Astrocyte (in vitro differentiated cells and primary cell): ENCODE results near the gene MYO9A. TPM values are rescaled to one million over a fixed set of nuclear protein-coding genes. Genes with fewer than 3 reads are reported as not detected.
A peak's percentile ranks its signal among the peaks of the same experiment; 100 is the strongest.

ENCODE experiments used
- DNase-seq: peaks from one replicate; pipeline ENCODE4 v3.0.0-alpha.2; 2010; ENCODE audit warnings: low read depth
- FAIRE-seq: peaks from 2 replicates; lab custom pipeline; 2011; peaks lifted over from hg19 to GRCh38; lab: Jason Lieb, UNC
- H2AFZ ChIP-seq: 2 replicates; pipeline ENCODE4 v1.6.0; 2012; ENCODE audit warnings: low read depth, low read length, inconsistent platforms
- H3K27ac ChIP-seq: 2 replicates; pipeline ENCODE4 v1.5.1; 2011; ENCODE audit warnings: low read depth, low read length, inconsistent platforms
- H3K27me3 ChIP-seq: 2 replicates; pipeline ENCODE4 v1.6.0; 2011; ENCODE audit warnings: low read length, inconsistent platforms; ENCODE audit not compliant: insufficient read depth
- H3K36me3 ChIP-seq: 2 replicates; pipeline ENCODE4 v1.5.1; 2011; ENCODE audit warnings: low read length, inconsistent platforms; ENCODE audit not compliant: insufficient read depth
- H3K4me1 ChIP-seq: 2 replicates; pipeline ENCODE4 v1.5.1; 2011; ENCODE audit warnings: low read length, inconsistent platforms; ENCODE audit not compliant: insufficient read depth
- H3K4me2 ChIP-seq: 2 replicates; pipeline ENCODE4 v1.6.0; 2012; ENCODE audit warnings: low read length, inconsistent platforms
- H3K4me3 ChIP-seq: 2 replicates; pipeline ENCODE4 v1.5.1; 2011; ENCODE audit warnings: low read depth, mild to moderate bottlenecking, low read length, inconsistent platforms; ENCODE audit not compliant: insufficient read depth
- H3K79me2 ChIP-seq: 2 replicates; pipeline ENCODE4 v1.6.0; 2012; ENCODE audit warnings: mild to moderate bottlenecking, low read length, inconsistent platforms; ENCODE audit not compliant: insufficient read depth
- H3K9ac ChIP-seq: 2 replicates; pipeline ENCODE4 v1.6.0; 2012; ENCODE audit warnings: mild to moderate bottlenecking, low read length, inconsistent platforms
- H3K9me3 ChIP-seq: 2 replicates; pipeline ENCODE4 v1.5.1; 2012; ENCODE audit warnings: low read depth, mild to moderate bottlenecking, low read length, inconsistent platforms; ENCODE audit not compliant: insufficient read depth
- H4K20me1 ChIP-seq: 2 replicates; pipeline ENCODE4 v1.6.0; 2012; ENCODE audit warnings: low read length, inconsistent platforms; ENCODE audit not compliant: insufficient read depth
- H3K27ac Mint-ChIP-seq: one replicate; pipeline ENCODE4 v1.8.0; 2021; ENCODE audit warnings: mild to moderate bottlenecking, mixed read lengths; ENCODE audit not compliant: unreplicated experiment
- H3K27me3 Mint-ChIP-seq: one replicate; pipeline ENCODE4 v1.8.0; 2021; ENCODE audit warnings: low read depth, mixed read lengths; ENCODE audit not compliant: unreplicated experiment
- H3K36me3 Mint-ChIP-seq: one replicate; pipeline ENCODE4 v1.8.0; 2021; ENCODE audit warnings: low read depth, mixed read lengths; ENCODE audit not compliant: unreplicated experiment
- H3K4me1 Mint-ChIP-seq: one replicate; pipeline ENCODE4 v1.8.0; 2021; ENCODE audit warnings: low read depth, mixed read lengths; ENCODE audit not compliant: unreplicated experiment
- H3K4me3 Mint-ChIP-seq: one replicate; pipeline ENCODE4 v1.8.0; 2021; ENCODE audit warnings: mild to moderate bottlenecking, moderate library complexity, mixed read lengths; ENCODE audit not compliant: unreplicated experiment
- H3K9me3 Mint-ChIP-seq: one replicate; pipeline ENCODE4 v1.8.0; 2021; ENCODE audit warnings: mild to moderate bottlenecking, mixed read lengths; ENCODE audit not compliant: unreplicated experiment
- EZH2 ChIP-seq: IDR thresholded peaks from 2 replicates; pipeline ENCODE4 v1.6.1; 2012; ENCODE audit warnings: mild to moderate bottlenecking, low read length, inconsistent platforms; ENCODE audit not compliant: insufficient read depth
- total RNA-seq: library from RNA; stranded (reverse); gene quantifications from 2 replicates; pipeline ENCODE4 v1.2.1, GENCODE V29; 2021
- TF ChIP-seq, protein P1 (sequence below): IDR thresholded peaks from 2 replicates; pipeline ENCODE4 v1.5.1; 2011; ENCODE audit warnings: low read depth, mild to moderate bottlenecking, inconsistent platforms, low read length, moderate library complexity; ENCODE audit not compliant: insufficient read depth

MYO9A gene
- total RNA-seq, 1 donor from 2014 or later = 26.4 TPM

DNA sequence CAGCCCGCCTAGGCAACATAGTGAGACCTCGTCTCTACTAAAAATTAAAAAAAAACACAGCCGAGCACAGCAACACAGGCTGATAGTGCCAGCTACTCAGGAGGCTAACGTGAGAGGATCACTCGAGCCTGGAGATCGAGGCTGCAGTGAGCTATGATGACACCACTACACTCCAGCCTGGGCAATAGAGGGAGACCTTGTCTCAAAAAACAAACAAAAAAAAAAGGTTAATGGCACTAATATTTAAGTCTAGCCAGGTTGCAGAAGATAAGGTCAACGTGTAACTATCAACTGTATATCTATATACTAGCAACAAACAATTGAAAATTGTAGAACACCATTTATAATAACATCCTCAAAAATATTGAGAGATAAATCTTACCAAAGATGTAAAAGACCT is 75.1 kb downstream of the MYO9A start:
- no peaks in the 10 kb centered on the region for H3K27me3 Mint-ChIP-seq
- no peak overlapping the region for H3K4me2 ChIP-seq
- H2AFZ ChIP-seq = no peak overlapping the region
- peaks cover 13% of the 10 kb centered on the region for H3K4me1 Mint-ChIP-seq
- TF ChIP-seq EZH2 = no peak
- TF ChIP-seq, protein P1, sequence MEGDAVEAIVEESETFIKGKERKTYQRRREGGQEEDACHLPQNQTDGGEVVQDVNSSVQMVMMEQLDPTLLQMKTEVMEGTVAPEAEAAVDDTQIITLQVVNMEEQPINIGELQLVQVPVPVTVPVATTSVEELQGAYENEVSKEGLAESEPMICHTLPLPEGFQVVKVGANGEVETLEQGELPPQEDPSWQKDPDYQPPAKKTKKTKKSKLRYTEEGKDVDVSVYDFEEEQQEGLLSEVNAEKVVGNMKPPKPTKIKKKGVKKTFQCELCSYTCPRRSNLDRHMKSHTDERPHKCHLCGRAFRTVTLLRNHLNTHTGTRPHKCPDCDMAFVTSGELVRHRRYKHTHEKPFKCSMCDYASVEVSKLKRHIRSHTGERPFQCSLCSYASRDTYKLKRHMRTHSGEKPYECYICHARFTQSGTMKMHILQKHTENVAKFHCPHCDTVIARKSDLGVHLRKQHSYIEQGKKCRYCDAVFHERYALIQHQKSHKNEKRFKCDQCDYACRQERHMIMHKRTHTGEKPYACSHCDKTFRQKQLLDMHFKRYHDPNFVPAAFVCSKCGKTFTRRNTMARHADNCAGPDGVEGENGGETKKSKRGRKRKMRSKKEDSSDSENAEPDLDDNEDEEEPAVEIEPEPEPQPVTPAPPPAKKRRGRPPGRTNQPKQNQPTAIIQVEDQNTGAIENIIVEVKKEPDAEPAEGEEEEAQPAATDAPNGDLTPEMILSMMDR = no peak
- no peak overlapping the region for H3K4me3 ChIP-seq
- DNase-seq = no peak
- no peaks in the 10 kb centered on the region for H3K4me1 ChIP-seq
- no peaks in the 10 kb centered on the region for H3K9me3 ChIP-seq
- no peak overlapping the region for H3K9ac ChIP-seq
- H3K4me3 Mint-ChIP-seq = no peak overlapping the region
- H3K27ac Mint-ChIP-seq = no peak overlapping the region
- H3K9me3 Mint-ChIP-seq = no peaks in the 10 kb centered on the region
- peaks cover 5% of the 10 kb centered on the region for H3K36me3 Mint-ChIP-seq
- H3K27me3 ChIP-seq = no peaks in the 10 kb centered on the region
- peaks cover 16% of the 10 kb centered on the region for H4K20me1 ChIP-seq
- no peak overlapping the region for H3K27ac ChIP-seq
- no peak for FAIRE-seq
- peaks cover 3% of the 10 kb centered on the region for H3K36me3 ChIP-seq
- H3K79me2 ChIP-seq = peaks cover 14% of the 10 kb centered on the region

DNA sequence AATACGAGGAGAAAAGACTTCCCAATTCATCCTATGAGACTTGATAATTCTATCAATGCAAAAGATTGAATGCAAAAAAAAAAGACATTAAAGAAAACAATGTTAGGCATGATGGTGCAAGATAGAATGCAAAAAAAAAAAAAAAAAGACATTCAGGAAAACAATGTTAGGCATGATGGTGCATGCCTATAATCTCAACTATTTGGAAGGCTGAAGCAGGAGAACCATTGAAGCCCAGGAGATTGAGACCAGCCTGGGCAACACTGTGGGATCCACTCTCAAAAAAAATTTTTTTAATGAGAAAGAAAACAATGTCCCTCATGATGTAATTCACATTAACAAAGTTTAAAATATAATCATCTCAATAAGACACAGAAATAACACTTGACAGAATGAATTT is 75.9 kb downstream of the MYO9A start:
- no peaks in the 10 kb centered on the region for H3K27me3 ChIP-seq
- H3K4me1 ChIP-seq = no peaks in the 10 kb centered on the region
- H3K9me3 Mint-ChIP-seq = peaks cover 2% of the 10 kb centered on the region
- H3K27me3 Mint-ChIP-seq = no peaks in the 10 kb centered on the region
- H3K79me2 ChIP-seq = peaks cover 20% of the 10 kb centered on the region
- H3K36me3 ChIP-seq = peaks cover 3% of the 10 kb centered on the region
- no peak overlapping the region for H2AFZ ChIP-seq
- peak overlapping the region; percentile 27 for H3K27ac Mint-ChIP-seq
- H3K27ac ChIP-seq = no peak overlapping the region
- no peaks in the 10 kb centered on the region for H3K9me3 ChIP-seq
- H3K4me3 Mint-ChIP-seq = no peak overlapping the region
- H3K4me2 ChIP-seq = no peak overlapping the region
- H3K4me3 ChIP-seq = no peak overlapping the region
- FAIRE-seq (no peak), DNase-seq (no peak)
- H3K4me1 Mint-ChIP-seq = peaks cover 10% of the 10 kb centered on the region
- H4K20me1 ChIP-seq = peaks cover 18% of the 10 kb centered on the region
- TF ChIP-seq EZH2 = no peak
- TF ChIP-seq, protein P1 = no peak
- peaks cover 7% of the 10 kb centered on the region for H3K36me3 Mint-ChIP-seq
- no peak overlapping the region for H3K9ac ChIP-seq

DNA sequence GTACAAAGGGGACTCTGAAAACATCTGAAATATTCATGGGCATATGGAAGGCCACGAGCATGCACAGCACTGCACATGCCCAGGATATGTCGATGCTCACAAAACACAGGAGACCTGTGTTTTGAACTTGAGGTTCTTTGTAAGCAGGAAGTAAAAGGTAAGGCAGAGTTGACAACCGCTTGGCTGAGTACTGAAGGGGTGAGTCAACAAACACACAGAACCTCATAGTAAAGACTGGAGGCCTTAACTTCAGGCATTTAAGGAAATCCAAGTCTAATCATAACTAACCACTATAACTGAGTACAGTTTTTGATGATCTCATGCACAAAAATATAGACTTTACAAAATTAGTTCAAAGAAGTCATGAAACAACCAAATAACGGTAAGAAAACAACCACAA is 80.6 kb downstream of the MYO9A start:
- H3K4me1 ChIP-seq = peaks cover 4% of the 10 kb centered on the region
- H3K36me3 ChIP-seq = peaks cover 3% of the 10 kb centered on the region
- H3K27ac ChIP-seq = no peak overlapping the region
- H4K20me1 ChIP-seq = peaks cover 33% of the 10 kb centered on the region
- H3K27me3 ChIP-seq = no peaks in the 10 kb centered on the region
- H3K36me3 Mint-ChIP-seq = peaks cover 9% of the 10 kb centered on the region
- no peak overlapping the region for H3K4me3 Mint-ChIP-seq
- H3K4me1 Mint-ChIP-seq = peaks cover 17% of the 10 kb centered on the region
- H3K4me2 ChIP-seq = no peak overlapping the region
- H3K79me2 ChIP-seq = peaks cover 34% of the 10 kb centered on the region
- H3K9me3 Mint-ChIP-seq = peaks cover 6% of the 10 kb centered on the region
- FAIRE-seq (no peak), DNase-seq (peak; percentile 41)
- no peak for TF ChIP-seq EZH2
- TF ChIP-seq, protein P1 = no peak
- H3K9ac ChIP-seq = no peak overlapping the region
- peaks cover 4% of the 10 kb centered on the region for H3K9me3 ChIP-seq
- H3K27ac Mint-ChIP-seq = peak overlapping the region; percentile 34
- no peak overlapping the region for H3K4me3 ChIP-seq
- H3K27me3 Mint-ChIP-seq = no peaks in the 10 kb centered on the region
- H2AFZ ChIP-seq = no peak overlapping the region
